K562 (cell line): ENCODE results near the gene ZNF106. TPM values are rescaled to one million over a fixed set of nuclear protein-coding genes. Genes with fewer than 3 reads are reported as not detected.
A peak's percentile ranks its signal among the peaks of the same experiment; 100 is the strongest.

Experiments
- BACH1 ChIP-seq: fragments of 200-800 bp; sonication (Bioruptor generic); IDR thresholded peaks from 2 replicates; pipeline ENCODE4 v1.6.1; 2016; ENCODE audit warnings: missing genetic modification characterization, missing compliant biosample characterization
- ETV1 ChIP-seq: fragments of 450-650 bp; conservative IDR thresholded peaks from 2 replicates; pipeline ENCODE4 v1.6.1; 2016; ENCODE audit warnings: missing genetic modification characterization, control low read depth, low read depth, missing compliant biosample characterization
- HNRNPK ChIP-seq: fragments of 200-400 bp; formaldehyde crosslinking; IDR thresholded peaks from one replicate; pipeline ENCODE4 v1.6.1; 2018; ENCODE audit warnings: mild to moderate bottlenecking, low read depth, low read length; ENCODE audit not compliant: poor library complexity, severe bottlenecking
- NFXL1 ChIP-seq: fragments of 450-650 bp; formaldehyde crosslinking; IDR thresholded peaks from 2 replicates; pipeline ENCODE4 v1.4.0; 2021; ENCODE audit warnings: mild to moderate bottlenecking
- NR2C1 ChIP-seq, 2 experiments: fragments of 450-650 bp; IDR thresholded peaks; 2 replicates each; pipeline ENCODE4 v1.6.1; 2017; ENCODE audit warnings: mild to moderate bottlenecking in 2 of 2, antibody characterized with exemption in 1 of 2, inconsistent platforms in 1 of 2, missing compliant biosample characterization in 1 of 2, missing genetic modification characterization in 1 of 2
- POLR3A ChIP-seq: IDR thresholded peaks from 2 replicates; pipeline ENCODE4 v1.6.1; 2011; ENCODE audit warnings: borderline replicate concordance, mild to moderate bottlenecking, moderate library complexity; ENCODE audit not compliant: insufficient read length, insufficient read depth; ENCODE audit errors: extremely low read depth
- RFX7 ChIP-seq: fragments of 250-450 bp; sonication (Bioruptor Pico); IDR thresholded peaks from 2 replicates; pipeline ENCODE4 v1.5.1; 2021; ENCODE audit warnings: mild to moderate bottlenecking
- ZNF57 ChIP-seq: fragments of 450-650 bp; formaldehyde crosslinking; IDR thresholded peaks from 2 replicates; pipeline ENCODE4 v1.4.0; 2020; ENCODE audit warnings: mild to moderate bottlenecking, moderate library complexity
- ZNF766 ChIP-seq: fragments of 200-800 bp; sonication (Bioruptor generic); conservative IDR thresholded peaks from 2 replicates; pipeline ENCODE4 v1.6.1; 2016; ENCODE audit warnings: missing genetic modification characterization, missing compliant biosample characterization
- polyA plus RNA-seq, 8 experiments: library from polyadenylated mRNA; depleted of rRNA in 4 of 8; stranded (reverse) in 5 of 8; unstranded in 3 of 8; fragments of >200 nt; fragmentation: Nextera tagmentation in 2 of 8; fragmentation: Illumina TruSeq in 1 of 8; extraction: Ambion mirVana in 2 of 8; extraction: Trizol in 1 of 8; gene quantifications; 2 replicates each; pipeline versions ENCODE4 v1.2.1 to v1.2.3, GENCODE V29; 2011 to 2014; ENCODE audit warnings: inconsistent platforms in 1 of 8, missing spikeins in 1 of 8
- total RNA-seq, 7 experiments: library from RNA; depleted of rRNA in 6 of 7; stranded (reverse); fragments of >200 nt in 6 of 7; fragmentation: Illumina TruSeq in 2 of 7; extraction: Trizol in 2 of 7; gene quantifications; 2 replicates each; pipeline versions ENCODE4 v1.2.1 to v1.2.3, GENCODE V29; 2011 to 2021; ENCODE audit warnings: low replicate concordance in 1 of 7
- TF ChIP-seq, protein P1 (sequence below): fragments of 250-450 bp; sonication (Bioruptor Pico); IDR thresholded peaks from 2 replicates; pipeline ENCODE4 v1.8.0; 2021; ENCODE audit warnings: mild to moderate bottlenecking, moderate library complexity
- TF ChIP-seq, protein P2 (sequence below): conservative IDR thresholded peaks from 2 replicates; pipeline ENCODE4 v1.6.1; 2011; ENCODE audit warnings: low read depth, mild to moderate bottlenecking, low read length; ENCODE audit not compliant: control insufficient read depth
- TF ChIP-seq, protein P3 (sequence below), 2 experiments: fragments of 450-650 bp; conservative IDR thresholded peaks; 2 replicates each; pipeline ENCODE4 v1.6.1; 2017; ENCODE audit warnings: mild to moderate bottlenecking in 2 of 2, moderate library complexity in 2 of 2
- TF ChIP-seq, protein P4 (sequence below): sonication (generic); formaldehyde crosslinking; IDR thresholded peaks from 2 replicates; pipeline ENCODE4 v1.8.1; 2022; ENCODE audit warnings: missing genetic modification reagents
- TF ChIP-seq, protein P5 (sequence below): sonication (generic); formaldehyde crosslinking; IDR thresholded peaks from 2 replicates; pipeline ENCODE4 v1.8.0; 2023; ENCODE audit warnings: mild to moderate bottlenecking, missing genetic modification reagents

The ZNF106 gene
- total and polyA plus RNA-seq, 9 of the 15 experiments (the other 6 are each of a cell fraction or from before 2014, with no cell fraction given): 14.4 to 55.3 (median 33.7) TPM

- TF ChIP-seq, protein P1, sequence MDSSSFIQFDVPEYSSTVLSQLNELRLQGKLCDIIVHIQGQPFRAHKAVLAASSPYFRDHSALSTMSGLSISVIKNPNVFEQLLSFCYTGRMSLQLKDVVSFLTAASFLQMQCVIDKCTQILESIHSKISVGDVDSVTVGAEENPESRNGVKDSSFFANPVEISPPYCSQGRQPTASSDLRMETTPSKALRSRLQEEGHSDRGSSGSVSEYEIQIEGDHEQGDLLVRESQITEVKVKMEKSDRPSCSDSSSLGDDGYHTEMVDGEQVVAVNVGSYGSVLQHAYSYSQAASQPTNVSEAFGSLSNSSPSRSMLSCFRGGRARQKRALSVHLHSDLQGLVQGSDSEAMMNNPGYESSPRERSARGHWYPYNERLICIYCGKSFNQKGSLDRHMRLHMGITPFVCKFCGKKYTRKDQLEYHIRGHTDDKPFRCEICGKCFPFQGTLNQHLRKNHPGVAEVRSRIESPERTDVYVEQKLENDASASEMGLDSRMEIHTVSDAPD (CRISPR knock-in tag): no peak
- no peak for TF ChIP-seq BACH1 (tag)
- peak; percentile 63 for TF ChIP-seq ETV1
- TF ChIP-seq, protein P2, sequence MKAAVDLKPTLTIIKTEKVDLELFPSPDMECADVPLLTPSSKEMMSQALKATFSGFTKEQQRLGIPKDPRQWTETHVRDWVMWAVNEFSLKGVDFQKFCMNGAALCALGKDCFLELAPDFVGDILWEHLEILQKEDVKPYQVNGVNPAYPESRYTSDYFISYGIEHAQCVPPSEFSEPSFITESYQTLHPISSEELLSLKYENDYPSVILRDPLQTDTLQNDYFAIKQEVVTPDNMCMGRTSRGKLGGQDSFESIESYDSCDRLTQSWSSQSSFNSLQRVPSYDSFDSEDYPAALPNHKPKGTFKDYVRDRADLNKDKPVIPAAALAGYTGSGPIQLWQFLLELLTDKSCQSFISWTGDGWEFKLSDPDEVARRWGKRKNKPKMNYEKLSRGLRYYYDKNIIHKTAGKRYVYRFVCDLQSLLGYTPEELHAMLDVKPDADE: no peak
- no peak for TF ChIP-seq ZNF57
- TF ChIP-seq NR2C1 (IDR thresholded peaks at IDR 0.05): peak; percentile 81
- peak; percentile 84 for TF ChIP-seq NR2C1 (tag; IDR thresholded peaks at IDR 0.05)
- TF ChIP-seq, protein P3, sequence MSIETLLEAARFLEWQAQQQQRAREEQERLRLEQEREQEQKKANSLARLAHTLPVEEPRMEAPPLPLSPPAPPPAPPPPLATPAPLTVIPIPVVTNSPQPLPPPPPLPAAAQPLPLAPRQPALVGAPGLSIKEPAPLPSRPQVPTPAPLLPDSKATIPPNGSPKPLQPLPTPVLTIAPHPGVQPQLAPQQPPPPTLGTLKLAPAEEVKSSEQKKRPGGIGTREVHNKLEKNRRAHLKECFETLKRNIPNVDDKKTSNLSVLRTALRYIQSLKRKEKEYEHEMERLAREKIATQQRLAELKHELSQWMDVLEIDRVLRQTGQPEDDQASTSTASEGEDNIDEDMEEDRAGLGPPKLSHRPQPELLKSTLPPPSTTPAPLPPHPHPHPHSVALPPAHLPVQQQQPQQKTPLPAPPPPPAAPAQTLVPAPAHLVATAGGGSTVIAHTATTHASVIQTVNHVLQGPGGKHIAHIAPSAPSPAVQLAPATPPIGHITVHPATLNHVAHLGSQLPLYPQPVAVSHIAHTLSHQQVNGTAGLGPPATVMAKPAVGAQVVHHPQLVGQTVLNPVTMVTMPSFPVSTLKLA (conservative IDR thresholded peaks at IDR 0.05): no peak
- TF ChIP-seq HNRNPK: no peak
- no peak for TF ChIP-seq POLR3A
- TF ChIP-seq, protein P4, sequence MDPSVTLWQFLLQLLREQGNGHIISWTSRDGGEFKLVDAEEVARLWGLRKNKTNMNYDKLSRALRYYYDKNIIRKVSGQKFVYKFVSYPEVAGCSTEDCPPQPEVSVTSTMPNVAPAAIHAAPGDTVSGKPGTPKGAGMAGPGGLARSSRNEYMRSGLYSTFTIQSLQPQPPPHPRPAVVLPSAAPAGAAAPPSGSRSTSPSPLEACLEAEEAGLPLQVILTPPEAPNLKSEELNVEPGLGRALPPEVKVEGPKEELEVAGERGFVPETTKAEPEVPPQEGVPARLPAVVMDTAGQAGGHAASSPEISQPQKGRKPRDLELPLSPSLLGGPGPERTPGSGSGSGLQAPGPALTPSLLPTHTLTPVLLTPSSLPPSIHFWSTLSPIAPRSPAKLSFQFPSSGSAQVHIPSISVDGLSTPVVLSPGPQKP: no peak
- TF ChIP-seq NFXL1 (CRISPR knock-in tag): no peak
- TF ChIP-seq, protein P5, sequence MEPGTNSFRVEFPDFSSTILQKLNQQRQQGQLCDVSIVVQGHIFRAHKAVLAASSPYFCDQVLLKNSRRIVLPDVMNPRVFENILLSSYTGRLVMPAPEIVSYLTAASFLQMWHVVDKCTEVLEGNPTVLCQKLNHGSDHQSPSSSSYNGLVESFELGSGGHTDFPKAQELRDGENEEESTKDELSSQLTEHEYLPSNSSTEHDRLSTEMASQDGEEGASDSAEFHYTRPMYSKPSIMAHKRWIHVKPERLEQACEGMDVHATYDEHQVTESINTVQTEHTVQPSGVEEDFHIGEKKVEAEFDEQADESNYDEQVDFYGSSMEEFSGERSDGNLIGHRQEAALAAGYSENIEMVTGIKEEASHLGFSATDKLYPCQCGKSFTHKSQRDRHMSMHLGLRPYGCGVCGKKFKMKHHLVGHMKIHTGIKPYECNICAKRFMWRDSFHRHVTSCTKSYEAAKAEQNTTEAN (CRISPR knock-in tag): no peak
- TF ChIP-seq RFX7 (CRISPR knock-in tag): no peak
- no peak for TF ChIP-seq ZNF766 (CRISPR knock-in tag)
Measured at GRCh38 chr15:42401544-42402454, 89.1 kb downstream of the ZNF106 start (continued).
